ENCODE data around the gene ATP9A.
"Not testable (repeated sequence)": the region's sequence is repeated elsewhere in the genome, so short reads cannot be mapped to it uniquely, and the experiment has no call there.

Gene ATP9A, protein sequence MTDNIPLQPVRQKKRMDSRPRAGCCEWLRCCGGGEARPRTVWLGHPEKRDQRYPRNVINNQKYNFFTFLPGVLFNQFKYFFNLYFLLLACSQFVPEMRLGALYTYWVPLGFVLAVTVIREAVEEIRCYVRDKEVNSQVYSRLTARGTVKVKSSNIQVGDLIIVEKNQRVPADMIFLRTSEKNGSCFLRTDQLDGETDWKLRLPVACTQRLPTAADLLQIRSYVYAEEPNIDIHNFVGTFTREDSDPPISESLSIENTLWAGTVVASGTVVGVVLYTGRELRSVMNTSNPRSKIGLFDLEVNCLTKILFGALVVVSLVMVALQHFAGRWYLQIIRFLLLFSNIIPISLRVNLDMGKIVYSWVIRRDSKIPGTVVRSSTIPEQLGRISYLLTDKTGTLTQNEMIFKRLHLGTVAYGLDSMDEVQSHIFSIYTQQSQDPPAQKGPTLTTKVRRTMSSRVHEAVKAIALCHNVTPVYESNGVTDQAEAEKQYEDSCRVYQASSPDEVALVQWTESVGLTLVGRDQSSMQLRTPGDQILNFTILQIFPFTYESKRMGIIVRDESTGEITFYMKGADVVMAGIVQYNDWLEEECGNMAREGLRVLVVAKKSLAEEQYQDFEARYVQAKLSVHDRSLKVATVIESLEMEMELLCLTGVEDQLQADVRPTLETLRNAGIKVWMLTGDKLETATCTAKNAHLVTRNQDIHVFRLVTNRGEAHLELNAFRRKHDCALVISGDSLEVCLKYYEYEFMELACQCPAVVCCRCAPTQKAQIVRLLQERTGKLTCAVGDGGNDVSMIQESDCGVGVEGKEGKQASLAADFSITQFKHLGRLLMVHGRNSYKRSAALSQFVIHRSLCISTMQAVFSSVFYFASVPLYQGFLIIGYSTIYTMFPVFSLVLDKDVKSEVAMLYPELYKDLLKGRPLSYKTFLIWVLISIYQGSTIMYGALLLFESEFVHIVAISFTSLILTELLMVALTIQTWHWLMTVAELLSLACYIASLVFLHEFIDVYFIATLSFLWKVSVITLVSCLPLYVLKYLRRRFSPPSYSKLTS

DNA sequence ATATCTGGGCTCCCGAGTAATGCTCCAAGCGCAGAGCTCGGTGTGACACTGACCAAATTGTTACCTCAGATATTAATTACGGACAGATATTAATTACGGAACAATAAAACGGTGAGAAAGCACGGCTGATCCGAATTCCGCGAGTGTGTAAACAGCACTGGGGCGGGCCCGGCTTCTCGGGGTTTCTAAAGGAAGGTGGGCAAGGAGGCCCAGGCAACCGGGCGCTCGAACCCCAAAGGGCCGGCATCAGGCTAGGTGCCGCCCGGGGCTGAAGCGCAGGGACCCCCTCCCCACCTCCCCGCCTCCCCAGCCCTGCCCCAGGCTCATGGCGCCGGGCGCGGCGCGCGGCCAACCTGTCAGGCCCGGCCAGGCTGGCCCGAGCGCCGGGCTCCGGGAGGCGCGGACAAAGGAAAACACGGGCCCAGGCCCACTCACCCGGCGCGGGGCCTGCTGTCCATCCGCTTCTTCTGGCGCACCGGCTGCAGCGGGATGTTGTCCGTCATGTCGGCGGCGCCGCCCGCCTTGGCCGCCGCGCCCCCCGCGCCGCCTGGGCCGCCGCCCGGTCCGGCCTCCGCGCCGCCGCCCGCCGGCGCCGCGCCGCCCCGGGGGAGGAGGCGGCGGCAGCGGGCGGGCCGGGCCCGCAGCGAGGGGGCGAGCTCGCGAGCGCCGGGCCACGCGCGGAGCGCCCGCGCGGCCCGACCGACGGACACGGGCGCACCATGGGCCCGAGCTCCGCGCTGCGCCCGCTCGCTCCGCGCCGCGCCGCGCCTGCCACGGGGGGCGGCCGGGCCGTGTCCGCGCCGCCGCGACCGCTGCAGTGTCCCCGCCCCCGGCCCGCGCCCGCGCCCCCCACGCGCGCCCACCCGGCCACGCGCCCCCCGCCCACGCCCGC lies at the start of gene ATP9A:
TSS of gene ATP9A (minus strand) at position 524 of the 892 bp plus-strand sequence. CDS start at position 503, 21 bp downstream.
- DNase-seq = no peak

DNA sequence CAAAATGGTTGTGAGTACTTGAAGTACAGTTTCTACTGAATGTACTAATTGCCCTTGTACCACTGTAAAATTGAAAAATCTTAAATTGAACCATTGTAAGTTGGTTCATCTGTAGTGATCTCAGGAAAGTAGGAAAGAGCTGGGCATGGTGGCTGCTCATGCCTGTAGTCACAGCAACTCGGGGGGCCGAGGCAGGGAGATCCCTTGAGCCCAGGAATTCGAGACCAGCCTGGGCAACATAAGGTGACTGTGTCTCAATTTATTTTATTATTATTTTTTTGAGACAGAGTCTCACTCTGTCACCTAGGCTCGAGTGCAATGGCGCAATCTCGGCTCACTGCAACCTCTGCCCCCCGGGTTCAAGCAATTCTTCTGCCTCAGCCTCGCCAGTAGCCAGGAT lies 48.7 kb upstream of the ATP9A start:
- DNase-seq = not testable (repeated sequence)

DNA sequence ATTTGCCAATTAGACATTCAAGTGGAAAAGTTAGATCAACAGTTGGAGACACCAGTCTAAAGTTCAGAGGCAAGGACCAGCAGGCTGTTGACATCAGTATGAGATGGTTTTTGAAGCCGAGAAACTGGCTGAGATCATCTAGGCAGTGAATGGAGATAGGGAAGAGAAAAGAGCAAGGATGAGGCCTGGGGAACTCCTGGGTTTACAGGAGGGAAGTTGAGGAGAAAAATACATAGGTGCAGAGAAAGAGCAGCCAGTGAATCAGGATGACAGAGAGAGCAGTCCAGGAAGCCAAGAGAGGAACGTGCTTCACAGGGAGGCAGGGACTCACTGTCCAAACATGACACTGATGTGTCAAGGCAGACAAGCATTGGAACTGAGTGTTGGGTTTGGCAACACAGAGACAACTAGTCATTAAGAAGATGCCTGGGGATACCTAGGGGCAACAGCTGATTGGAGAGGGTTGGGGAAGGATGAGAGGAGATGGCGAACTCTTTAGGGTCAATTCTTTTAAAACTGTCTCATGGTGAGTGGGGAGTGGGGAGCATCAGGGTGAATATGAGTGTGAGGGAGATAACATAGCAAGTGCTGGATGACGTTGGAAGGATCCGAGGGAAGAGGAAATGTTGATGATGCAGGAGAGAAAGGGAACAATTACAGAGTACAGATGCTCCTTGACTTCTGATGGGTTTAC lies 47.3 kb upstream of the ATP9A start:
- no peak for DNase-seq

DNA sequence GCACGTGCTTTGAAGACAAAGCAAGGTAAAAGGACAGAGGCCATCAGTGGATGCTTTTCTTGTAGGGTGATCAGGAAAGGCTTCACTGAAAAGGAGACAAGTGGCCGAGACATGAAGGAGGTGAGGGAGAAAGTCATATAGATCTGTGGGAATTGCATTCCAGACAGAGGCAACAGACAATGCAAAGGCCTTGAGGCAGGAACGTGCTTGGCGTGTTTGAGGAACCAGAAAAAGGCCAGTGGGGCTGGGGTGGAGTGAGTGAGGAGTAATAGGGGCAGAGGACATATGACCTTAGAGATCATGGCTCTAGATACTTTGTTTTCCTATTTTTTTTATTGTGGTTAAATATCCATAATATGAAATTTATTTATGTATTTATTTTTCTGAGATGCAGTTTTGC lies 44.7 kb upstream of the ATP9A start:
- DNase-seq = no peak

DNA sequence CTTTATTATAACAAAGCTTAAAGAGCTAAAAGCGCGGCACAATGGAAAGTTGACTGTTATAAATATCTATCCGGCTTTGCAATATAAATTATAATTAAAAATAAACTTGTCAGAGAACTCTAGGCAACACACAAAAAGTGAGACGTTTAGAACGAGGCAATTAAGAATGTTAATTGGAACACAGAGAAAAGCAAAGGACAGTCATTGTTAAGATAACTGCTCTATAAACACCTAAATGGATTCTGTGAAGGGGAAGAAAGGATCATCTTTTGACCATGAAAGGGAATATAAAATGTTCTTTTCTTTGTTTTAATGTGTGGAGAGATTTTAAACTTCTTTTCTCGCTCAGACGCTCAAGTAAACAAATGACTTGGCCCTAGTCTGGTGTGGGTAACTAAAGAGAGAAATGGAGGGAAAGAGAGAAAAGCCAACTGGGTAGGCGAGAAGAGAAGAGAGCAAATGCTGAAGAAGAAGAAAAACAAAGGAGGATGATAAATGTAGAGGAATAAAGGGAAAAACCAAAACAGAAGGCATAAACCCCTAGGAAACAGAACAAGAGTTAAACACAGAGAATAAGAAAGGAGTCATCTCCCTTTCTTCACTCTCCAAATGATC lies 43.4 kb upstream of the ATP9A start:
- DNase-seq = no peak

DNA sequence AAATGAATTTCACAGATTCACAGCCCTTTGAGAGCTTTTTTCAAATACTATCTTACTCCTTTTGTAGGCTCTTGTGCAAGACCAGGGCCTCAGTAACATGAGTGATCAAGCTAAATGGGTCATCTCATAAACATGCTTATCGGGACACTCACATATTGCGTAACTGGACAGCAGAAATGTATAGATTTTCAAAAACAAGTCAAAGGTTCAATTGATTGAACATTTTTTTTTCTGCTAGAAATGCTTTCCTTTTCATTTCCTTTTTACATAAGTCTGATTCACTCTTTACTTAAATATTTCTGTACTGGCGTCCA lies 42.8 kb upstream of the ATP9A start:
- no peak for DNase-seq

DNA sequence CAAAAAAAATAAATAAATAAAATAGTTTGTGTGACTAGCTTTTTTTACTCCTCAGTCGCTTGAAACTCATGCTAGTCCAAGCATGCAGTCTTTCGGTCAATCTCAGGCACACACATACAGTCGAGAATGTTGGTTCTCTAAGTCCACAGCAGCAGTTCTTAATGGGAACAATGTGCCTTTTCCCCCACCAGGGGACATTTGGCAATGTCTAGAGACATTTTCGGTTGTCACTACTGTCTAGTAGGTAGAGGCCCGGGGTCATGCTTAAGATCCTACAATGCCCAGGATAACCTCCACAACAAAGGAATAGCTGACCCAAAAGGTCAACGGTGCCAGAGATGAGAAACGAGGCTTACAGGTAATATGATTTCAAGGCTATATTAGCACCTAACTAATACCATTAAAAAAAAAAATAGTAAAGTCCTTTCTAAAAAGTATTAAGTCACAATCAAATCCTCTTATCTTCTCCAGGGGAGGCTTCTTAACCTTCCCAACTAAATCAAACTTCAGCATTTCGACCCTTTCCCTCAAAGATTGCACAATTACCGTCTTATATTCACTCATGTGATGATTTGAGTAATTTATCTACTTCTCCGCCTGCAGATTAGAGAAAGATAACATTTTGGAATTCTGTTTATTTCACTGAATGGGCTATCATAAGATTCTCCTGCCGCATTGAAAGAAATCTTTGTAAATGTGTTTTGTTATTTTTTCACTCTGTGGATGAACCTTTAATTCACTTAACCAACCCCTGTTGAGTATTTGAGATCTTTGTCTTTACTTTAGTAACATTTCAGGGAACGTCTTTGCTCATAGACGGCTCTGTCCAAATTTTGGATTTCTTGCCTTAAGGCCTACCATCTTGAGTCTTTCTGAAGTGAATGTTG lies 42.2 kb upstream of the ATP9A start:
- no peak for DNase-seq

DNA sequence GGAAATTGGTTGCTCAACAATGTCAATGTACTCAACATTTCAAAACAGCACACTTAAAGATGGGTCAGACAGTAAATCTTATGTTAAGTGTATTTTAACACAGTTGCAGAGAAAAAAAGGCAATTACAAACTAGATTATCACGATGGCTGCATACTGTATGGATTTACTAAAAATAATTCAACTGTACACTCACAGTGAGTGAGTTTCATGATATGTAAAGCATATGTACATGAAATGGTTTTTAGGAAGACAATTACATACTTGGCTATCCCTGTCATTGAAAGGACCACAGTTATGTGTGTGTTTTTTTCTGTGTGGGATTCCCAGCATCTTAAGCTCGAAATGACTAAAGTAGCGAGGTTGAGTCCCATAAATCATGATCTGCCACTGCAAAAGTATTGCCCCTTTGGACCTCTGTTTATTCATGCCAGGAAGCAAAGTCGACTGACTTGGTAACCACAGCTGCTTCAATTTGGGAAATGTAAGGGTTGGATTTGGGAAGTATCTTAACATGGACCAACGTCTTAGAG lies 39.6 kb upstream of the ATP9A start:
- no peak for DNase-seq

DNA sequence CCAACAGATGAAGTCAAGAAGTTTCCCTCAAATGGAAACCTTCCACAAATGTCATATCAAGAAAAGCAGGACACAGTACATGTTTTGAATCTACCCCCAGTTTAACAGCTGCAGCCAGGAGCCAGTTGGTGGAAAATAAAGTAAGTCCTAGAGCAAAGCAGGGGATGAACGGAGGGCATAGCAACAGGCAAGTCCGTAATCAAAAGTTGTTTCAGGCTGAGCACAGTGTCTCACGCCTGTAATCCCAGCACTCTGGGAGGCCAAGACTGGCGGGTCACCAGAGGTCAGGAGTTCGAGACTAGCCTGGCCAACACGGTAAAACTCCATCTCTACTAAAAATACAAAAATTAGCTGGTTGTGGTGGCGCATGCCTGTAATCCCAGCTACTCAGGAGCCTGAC lies 36.6 kb upstream of the ATP9A start:
- no peak for DNase-seq

DNA sequence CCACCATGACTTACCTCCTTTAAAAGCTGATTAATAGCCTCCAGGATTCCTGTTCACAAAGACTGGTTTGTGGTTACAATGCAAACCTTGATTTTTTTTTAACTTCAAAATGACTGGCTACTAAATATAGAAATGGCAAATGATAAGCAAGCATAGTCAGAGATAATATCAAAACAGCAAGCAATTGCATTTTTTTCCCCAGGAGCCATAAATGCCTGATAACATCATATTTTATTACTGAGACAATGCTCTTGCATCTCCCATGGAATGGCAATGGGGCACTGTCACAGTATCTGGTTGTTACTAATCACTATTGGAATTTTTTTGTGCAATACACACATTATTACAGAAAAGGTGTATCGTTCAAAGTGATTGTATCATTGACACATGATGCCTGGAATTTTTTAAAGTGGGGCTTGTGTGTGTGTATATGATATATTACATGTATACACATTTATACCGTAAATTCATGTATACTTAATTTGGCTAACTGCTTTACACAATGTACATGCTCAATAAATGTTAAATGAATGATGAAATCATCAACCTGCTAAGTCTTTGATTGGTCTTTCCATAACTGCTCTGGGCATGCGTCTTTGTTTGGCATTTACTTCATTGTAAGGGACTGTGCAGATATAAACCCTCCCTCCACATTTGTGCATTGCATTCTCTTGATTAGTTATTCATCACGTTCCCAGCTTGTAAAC lies 35.1 kb upstream of the ATP9A start:
- no peak for DNase-seq

DNA sequence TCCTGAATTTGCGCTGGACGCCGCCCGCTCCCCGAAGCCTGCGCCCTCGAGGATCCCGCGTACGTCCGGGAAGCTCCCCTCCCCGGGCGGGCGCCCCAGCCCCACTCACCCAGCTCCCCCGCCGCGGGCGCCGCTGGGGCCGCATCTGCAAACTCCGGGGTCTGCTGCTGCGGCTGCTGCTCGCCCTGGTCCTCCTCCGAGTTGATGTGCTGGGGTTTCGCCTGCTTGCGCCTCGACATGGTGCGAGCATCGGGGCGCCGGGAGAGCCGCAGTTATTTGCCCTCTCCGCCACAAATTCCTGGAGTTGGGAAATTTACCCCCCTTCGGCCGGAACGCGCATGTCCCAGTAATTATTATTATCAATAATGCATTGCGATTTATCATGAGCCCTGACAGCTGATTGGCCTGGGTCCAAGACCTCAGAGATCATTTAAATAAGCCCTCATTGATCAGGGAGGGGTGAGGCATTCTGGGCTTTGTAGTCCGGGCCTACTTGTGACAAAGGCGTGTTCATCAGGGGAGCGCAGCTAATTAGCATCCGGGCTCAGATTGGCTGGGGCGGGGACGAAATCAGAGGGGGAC lies 34.1 kb upstream of the ATP9A start, which contains the start of gene SALL4:
TSS of gene SALL4 (minus strand) at position 352 of the 582 bp plus-strand sequence. CDS start at position 239, 113 bp downstream.
- DNase-seq = no peak

DNA sequence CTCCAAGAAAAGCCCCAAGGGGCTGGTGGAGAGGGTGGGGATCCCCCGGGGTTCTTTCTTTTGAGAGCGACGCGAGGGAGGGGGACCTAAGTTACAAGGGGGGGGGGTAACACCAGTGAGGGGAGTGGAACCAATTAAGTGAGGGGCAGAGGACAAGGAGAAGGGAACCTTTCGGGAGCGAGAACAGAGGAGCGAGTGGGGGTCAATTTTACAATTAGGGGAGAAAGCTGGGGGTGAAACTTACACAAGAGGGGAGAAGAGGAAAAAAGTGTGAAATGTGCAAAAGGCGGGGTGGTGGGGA lies 33.6 kb upstream of the ATP9A start:
- DNase-seq = no peak

DNA sequence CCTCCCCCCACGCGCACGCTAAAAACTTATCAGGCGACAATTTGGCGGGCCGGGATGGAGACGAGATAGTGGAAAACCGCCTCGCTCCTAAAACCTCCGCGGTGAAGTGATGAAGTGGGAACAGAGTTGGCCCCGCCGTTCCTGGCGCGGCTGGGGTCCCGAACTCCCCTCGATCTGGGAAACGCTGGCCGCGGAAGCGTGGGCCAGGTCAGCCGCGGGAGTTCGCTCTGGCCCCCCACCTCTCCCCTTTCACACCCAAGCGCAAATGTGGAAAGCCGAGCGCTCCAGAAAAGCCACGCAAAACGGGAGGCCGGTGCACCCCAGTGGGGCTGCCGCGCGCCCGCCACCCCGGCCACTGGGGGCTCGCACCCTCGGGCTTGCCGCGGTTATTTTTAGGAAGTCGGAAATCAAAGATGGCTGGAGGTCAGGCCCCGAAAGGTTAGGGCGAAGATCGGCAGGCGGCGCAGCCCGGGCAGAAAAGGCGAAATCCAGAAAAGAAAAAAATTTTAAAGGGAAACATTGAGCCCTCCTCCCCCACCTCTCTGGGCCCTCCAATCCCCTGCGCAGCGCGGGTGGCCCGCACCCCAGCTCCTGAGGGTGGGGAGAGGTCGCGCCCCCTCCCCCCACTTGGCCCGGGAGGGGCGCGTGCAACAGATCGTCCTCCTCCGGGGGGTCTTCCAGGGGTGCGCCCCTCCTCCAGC lies 33.1 kb upstream of the ATP9A start:
- no peak for DNase-seq

DNA sequence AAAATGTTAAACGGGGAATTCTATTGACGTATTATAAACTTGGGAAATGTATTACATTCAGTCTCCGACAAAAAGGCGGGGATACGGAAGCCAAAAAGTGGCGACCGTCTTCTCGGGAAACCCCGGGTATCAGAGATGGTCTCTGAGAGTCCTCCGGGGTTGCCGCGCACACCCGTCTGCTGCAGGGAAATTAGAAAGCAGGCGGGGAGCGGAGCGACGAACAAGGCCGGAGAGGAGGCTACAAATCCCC lies 32.6 kb upstream of the ATP9A start:
- DNase-seq = no peak

DNA sequence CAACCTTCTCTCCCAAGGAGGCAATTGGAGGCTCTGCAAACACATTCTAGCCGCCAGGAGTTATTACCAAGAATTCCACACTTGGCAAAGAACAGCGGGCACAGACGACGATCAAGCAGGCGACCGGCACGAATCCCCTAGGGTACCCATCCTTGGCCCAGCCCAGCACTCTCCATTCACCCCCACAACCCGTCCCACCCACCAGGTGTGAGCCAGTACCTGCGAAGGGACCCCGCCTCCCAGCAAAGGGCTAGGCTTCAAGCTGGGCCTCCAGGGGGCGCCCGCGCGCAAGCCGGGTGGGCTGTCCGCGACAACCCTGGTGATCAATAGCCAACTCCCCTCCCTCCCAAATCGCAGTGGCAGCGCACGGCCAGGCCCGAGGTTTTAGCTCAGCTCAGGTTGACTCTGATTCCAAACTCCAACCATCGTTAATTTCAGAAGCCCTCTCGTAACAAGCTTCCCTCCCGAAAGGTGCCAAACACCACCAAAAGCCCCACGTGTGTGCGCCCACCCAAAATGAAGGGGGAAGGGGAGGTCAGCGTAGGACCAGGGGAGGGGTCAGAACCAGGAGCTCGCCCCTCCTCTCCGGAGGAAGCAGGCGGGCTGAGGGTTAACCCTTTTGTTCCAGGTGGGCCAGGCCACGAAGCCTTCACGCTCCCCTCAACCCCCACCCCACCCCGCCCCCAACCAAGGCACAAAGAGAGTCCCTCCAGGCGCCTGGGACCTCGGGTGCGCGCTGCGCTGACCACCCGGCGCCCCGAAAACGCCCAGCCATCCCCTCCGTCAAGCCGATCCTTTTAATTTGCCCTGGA lies 32.1 kb upstream of the ATP9A start:
- no peak for DNase-seq

DNA sequence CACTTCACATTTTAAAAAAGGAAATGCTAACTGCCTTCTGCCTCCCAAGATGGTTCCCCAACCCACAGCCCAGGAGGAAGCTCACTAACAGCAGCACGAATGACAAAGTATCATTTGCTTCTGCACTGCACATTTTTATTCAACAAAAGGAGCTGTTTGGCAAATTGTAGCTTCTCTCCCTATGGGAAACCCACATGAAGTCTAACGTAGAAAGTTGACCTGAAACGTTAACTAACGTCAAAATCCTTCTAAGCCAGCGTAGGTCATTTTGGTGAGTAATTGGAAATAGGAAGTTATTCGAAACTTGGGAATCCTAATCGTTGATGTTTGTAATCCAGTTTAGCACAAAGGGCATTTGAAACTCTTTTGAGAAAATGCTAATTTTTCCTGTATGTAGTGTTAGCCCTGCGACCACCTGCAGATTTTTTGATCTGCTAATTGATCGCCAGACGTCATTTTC lies 31.2 kb upstream of the ATP9A start:
- no peak for DNase-seq

DNA sequence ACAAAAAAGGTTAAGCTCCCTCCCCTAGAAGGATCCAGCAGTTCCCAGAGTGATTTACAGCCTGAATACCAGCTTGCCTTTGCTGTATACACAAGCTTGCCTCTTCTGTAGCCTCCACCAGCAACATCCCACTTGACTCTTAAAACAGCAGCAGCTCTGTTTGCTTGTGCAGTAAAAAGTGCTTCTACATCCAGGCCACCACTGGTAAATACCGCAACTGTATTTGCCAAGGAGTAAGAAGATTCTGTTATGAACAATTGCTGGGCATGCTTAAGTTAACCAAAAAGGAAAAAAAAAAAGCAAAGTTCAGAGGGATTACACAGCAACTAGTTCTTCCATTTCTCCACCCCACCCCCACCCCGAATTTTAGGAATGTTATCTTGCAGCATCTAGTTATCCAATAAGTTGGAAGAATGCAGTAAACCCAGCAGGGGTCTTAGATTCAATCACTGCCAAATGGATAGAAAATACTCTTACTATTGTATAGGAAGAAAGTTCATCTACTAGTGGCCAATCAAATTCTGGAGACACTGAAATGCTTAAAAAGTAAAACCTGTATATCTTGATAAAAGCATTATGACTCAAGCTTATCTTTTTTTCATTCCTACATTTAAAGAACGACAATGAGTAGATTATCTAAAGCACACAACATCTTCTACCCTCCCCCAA lies 29.3 kb upstream of the ATP9A start:
- no peak for DNase-seq

All from SW 1271 (cell line).